Measurements from ENCODE around the gene NFIA. TPM values are rescaled to one million over a fixed set of nuclear protein-coding genes. Genes with fewer than 3 reads are reported as not detected.

Gene NFIA
- total RNA-seq, 1 donor from 2014 or later: 31.3 TPM

- Histone ChIP-seq H3K27me3 (ENCODE audit: control insufficient read depth in 3 of 3, insufficient read depth in 3 of 3, low read length in 3 of 3) (no peaks in the 10 kb centered on the region), H3K9me3 (ENCODE audit: control insufficient read depth in 3 of 3, low read length in 3 of 3) (no peaks in the 10 kb centered on the region), H3K4me3 (ENCODE audit: low read length in 3 of 3) (no peak overlapping the region), H3K9ac (ENCODE audit: low read depth in 1 of 3, low read length in 3 of 3) (no peak overlapping the region), H3K4me1 (ENCODE audit: control insufficient read depth in 3 of 3, insufficient read depth in 3 of 3, low read length in 3 of 3) (peaks cover 2 to 12% (median 9%) of the 10 kb centered on the region in 3 donors), H3K27ac (ENCODE audit: low read depth, low read length) (peak overlapping the region; percentile 2), H3K36me3 (ENCODE audit: control insufficient read depth in 3 of 3, insufficient read depth in 3 of 3, low read length in 3 of 3) (no peaks in the 10 kb centered on the region)
Observed at GRCh38 chr1:61323681-61324328, 241.4 kb downstream of the NFIA start.

- Histone ChIP-seq H3K9me3 (ENCODE audit: control insufficient read depth in 3 of 3, low read length in 3 of 3) (no peaks in the 10 kb centered on the region), H3K4me3 (ENCODE audit: low read length in 3 of 3) (no peak overlapping the region), H3K27me3 (ENCODE audit: control insufficient read depth in 3 of 3, insufficient read depth in 3 of 3, low read length in 3 of 3) (no peaks in the 10 kb centered on the region), H3K27ac (ENCODE audit: low read depth, low read length) (no peak overlapping the region), H3K4me1 (ENCODE audit: control insufficient read depth in 3 of 3, insufficient read depth in 3 of 3, low read length in 3 of 3) (no peaks in the 10 kb centered on the region), H3K9ac (ENCODE audit: low read depth in 1 of 3, low read length in 3 of 3) (no peak overlapping the region), H3K36me3 (ENCODE audit: control insufficient read depth in 3 of 3, insufficient read depth in 3 of 3, low read length in 3 of 3) (no peaks in the 10 kb centered on the region)
Observed at GRCh38 chr1:61326713-61327112, 244.4 kb downstream of the NFIA start.

GRCh38 chr1:61327436-61327835 is 245.1 kb downstream of the NFIA start:
- H3K4me1 ChIP-seq (ENCODE audit: control insufficient read depth in 3 of 3, insufficient read depth in 3 of 3, low read length in 3 of 3): no peaks in the 10 kb centered on the region
- H3K27me3 ChIP-seq (ENCODE audit: control insufficient read depth in 3 of 3, insufficient read depth in 3 of 3, low read length in 3 of 3): no peaks in the 10 kb centered on the region
- H3K36me3 ChIP-seq (ENCODE audit: control insufficient read depth in 3 of 3, insufficient read depth in 3 of 3, low read length in 3 of 3): no peaks in the 10 kb centered on the region
- H3K9me3 ChIP-seq (ENCODE audit: control insufficient read depth in 3 of 3, low read length in 3 of 3): no peaks in the 10 kb centered on the region
- no peak overlapping the region for H3K9ac ChIP-seq (ENCODE audit: low read depth in 1 of 3, low read length in 3 of 3)
- H3K4me3 ChIP-seq (ENCODE audit: low read length in 3 of 3): no peak overlapping the region
- no peak overlapping the region for H3K27ac ChIP-seq (ENCODE audit: low read depth, low read length)

- no peak overlapping the region for H3K27ac ChIP-seq (ENCODE audit: low read depth, low read length)
- H3K9ac ChIP-seq (ENCODE audit: low read depth in 1 of 3, low read length in 3 of 3): no peak overlapping the region
- H3K4me3 ChIP-seq (ENCODE audit: low read length in 3 of 3): no peak overlapping the region
- H3K4me1 ChIP-seq (ENCODE audit: control insufficient read depth in 3 of 3, insufficient read depth in 3 of 3, low read length in 3 of 3): peaks cover 0 to 4% (median under 1%) of the 10 kb centered on the region in 3 donors
- H3K36me3 ChIP-seq (ENCODE audit: control insufficient read depth in 3 of 3, insufficient read depth in 3 of 3, low read length in 3 of 3): no peaks in the 10 kb centered on the region
- H3K9me3 ChIP-seq (ENCODE audit: control insufficient read depth in 3 of 3, low read length in 3 of 3): no peaks in the 10 kb centered on the region
- H3K27me3 ChIP-seq (ENCODE audit: control insufficient read depth in 3 of 3, insufficient read depth in 3 of 3, low read length in 3 of 3): no peaks in the 10 kb centered on the region
Observed at GRCh38 chr1:61329556-61329955, 247.2 kb downstream of the NFIA start.

GRCh38 chr1:61330018-61330417 is 247.7 kb downstream of the NFIA start:
- H3K4me1 ChIP-seq (ENCODE audit: control insufficient read depth in 3 of 3, insufficient read depth in 3 of 3, low read length in 3 of 3): peaks cover 4 to 9% (median 5%) of the 10 kb centered on the region in 3 donors
- no peak overlapping the region for H3K4me3 ChIP-seq (ENCODE audit: low read length in 3 of 3)
- no peaks in the 10 kb centered on the region for H3K36me3 ChIP-seq (ENCODE audit: control insufficient read depth in 3 of 3, insufficient read depth in 3 of 3, low read length in 3 of 3)
- no peaks in the 10 kb centered on the region for H3K27me3 ChIP-seq (ENCODE audit: control insufficient read depth in 3 of 3, insufficient read depth in 3 of 3, low read length in 3 of 3)
- H3K9me3 ChIP-seq (ENCODE audit: control insufficient read depth in 3 of 3, low read length in 3 of 3): no peaks in the 10 kb centered on the region
- no peak overlapping the region for H3K27ac ChIP-seq (ENCODE audit: low read depth, low read length)
- H3K9ac ChIP-seq (ENCODE audit: low read depth in 1 of 3, low read length in 3 of 3): no peak overlapping the region

- no peaks in the 10 kb centered on the region for H3K9me3 ChIP-seq (ENCODE audit: control insufficient read depth in 3 of 3, low read length in 3 of 3)
- no peak overlapping the region for H3K4me3 ChIP-seq (ENCODE audit: low read length in 3 of 3)
- H3K36me3 ChIP-seq (ENCODE audit: control insufficient read depth in 3 of 3, insufficient read depth in 3 of 3, low read length in 3 of 3): no peaks in the 10 kb centered on the region
- H3K27me3 ChIP-seq (ENCODE audit: control insufficient read depth in 3 of 3, insufficient read depth in 3 of 3, low read length in 3 of 3): no peaks in the 10 kb centered on the region
- peaks cover 7 to 13% (median 9%) of the 10 kb centered on the region in 3 donors for H3K4me1 ChIP-seq (ENCODE audit: control insufficient read depth in 3 of 3, insufficient read depth in 3 of 3, low read length in 3 of 3)
- no peak overlapping the region for H3K27ac ChIP-seq (ENCODE audit: low read depth, low read length)
- no peak overlapping the region for H3K9ac ChIP-seq (ENCODE audit: low read depth in 1 of 3, low read length in 3 of 3)
Observed at GRCh38 chr1:61330571-61330970, 248.2 kb downstream of the NFIA start.

- Histone ChIP-seq H3K36me3 (ENCODE audit: control insufficient read depth in 3 of 3, insufficient read depth in 3 of 3, low read length in 3 of 3) (no peaks in the 10 kb centered on the region), H3K4me3 (ENCODE audit: low read length in 3 of 3) (no peak overlapping the region), H3K9ac (ENCODE audit: low read depth in 1 of 3, low read length in 3 of 3) (no peak overlapping the region), H3K4me1 (ENCODE audit: control insufficient read depth in 3 of 3, insufficient read depth in 3 of 3, low read length in 3 of 3) (peaks cover 9 to 20% (median 12%) of the 10 kb centered on the region in 3 donors), H3K27ac (ENCODE audit: low read depth, low read length) (no peak overlapping the region), H3K27me3 (ENCODE audit: control insufficient read depth in 3 of 3, insufficient read depth in 3 of 3, low read length in 3 of 3) (no peaks in the 10 kb centered on the region), H3K9me3 (ENCODE audit: control insufficient read depth in 3 of 3, low read length in 3 of 3) (no peaks in the 10 kb centered on the region)
Observed at GRCh38 chr1:61332196-61332753, 249.9 kb downstream of the NFIA start.

GRCh38 chr1:61332796-61333195 is 250.4 kb downstream of the NFIA start:
- H3K27ac ChIP-seq (ENCODE audit: low read depth, low read length): no peak overlapping the region
- H3K27me3 ChIP-seq (ENCODE audit: control insufficient read depth in 3 of 3, insufficient read depth in 3 of 3, low read length in 3 of 3): no peaks in the 10 kb centered on the region
- H3K9ac ChIP-seq (ENCODE audit: low read depth in 1 of 3, low read length in 3 of 3): no peak overlapping the region
- no peaks in the 10 kb centered on the region for H3K36me3 ChIP-seq (ENCODE audit: control insufficient read depth in 3 of 3, insufficient read depth in 3 of 3, low read length in 3 of 3)
- H3K4me1 ChIP-seq (ENCODE audit: control insufficient read depth in 3 of 3, insufficient read depth in 3 of 3, low read length in 3 of 3): peaks cover 14 to 25% (median 16%) of the 10 kb centered on the region in 3 donors
- no peaks in the 10 kb centered on the region for H3K9me3 ChIP-seq (ENCODE audit: control insufficient read depth in 3 of 3, low read length in 3 of 3)
- no peak overlapping the region for H3K4me3 ChIP-seq (ENCODE audit: low read length in 3 of 3)

GRCh38 chr1:61334718-61335589 is 252.6 kb downstream of the NFIA start:
- H3K4me3 ChIP-seq (ENCODE audit: low read length in 3 of 3): peak overlapping the region; percentile 34 to 38 (median 37)
- H3K27ac ChIP-seq (ENCODE audit: low read depth, low read length): peak overlapping the region; percentile 65
- no peaks in the 10 kb centered on the region for H3K36me3 ChIP-seq (ENCODE audit: control insufficient read depth in 3 of 3, insufficient read depth in 3 of 3, low read length in 3 of 3)

GRCh38 chr1:61337037-61337436 is 254.7 kb downstream of the NFIA start:
- H3K9ac ChIP-seq (ENCODE audit: low read depth in 1 of 3, low read length in 3 of 3): no peak overlapping the region
- no peak overlapping the region for H3K4me3 ChIP-seq (ENCODE audit: low read length in 3 of 3)

More at GRCh38 chr1:61334718-61335589, 252.6 kb downstream of the NFIA start:
- Histone ChIP-seq H3K9ac (ENCODE audit: low read depth in 1 of 3, low read length in 3 of 3) (peak overlapping the region; percentile 4 to 48 (median 34)), H3K4me1 (ENCODE audit: control insufficient read depth in 3 of 3, insufficient read depth in 3 of 3, low read length in 3 of 3) (peaks cover 23 to 28% (median 26%) of the 10 kb centered on the region in 3 donors), H3K9me3 (ENCODE audit: control insufficient read depth in 3 of 3, low read length in 3 of 3) (no peaks in the 10 kb centered on the region), H3K27me3 (ENCODE audit: control insufficient read depth in 3 of 3, insufficient read depth in 3 of 3, low read length in 3 of 3) (no peaks in the 10 kb centered on the region)

More at GRCh38 chr1:61337037-61337436, 254.7 kb downstream of the NFIA start:
- H3K27ac ChIP-seq (ENCODE audit: low read depth, low read length): peak overlapping the region; percentile 75
- H3K4me1 ChIP-seq (ENCODE audit: control insufficient read depth in 3 of 3, insufficient read depth in 3 of 3, low read length in 3 of 3): peaks cover 23 to 28% (median 26%) of the 10 kb centered on the region in 3 donors
- no peaks in the 10 kb centered on the region for H3K36me3 ChIP-seq (ENCODE audit: control insufficient read depth in 3 of 3, insufficient read depth in 3 of 3, low read length in 3 of 3)
- no peaks in the 10 kb centered on the region for H3K27me3 ChIP-seq (ENCODE audit: control insufficient read depth in 3 of 3, insufficient read depth in 3 of 3, low read length in 3 of 3)
- H3K9me3 ChIP-seq (ENCODE audit: control insufficient read depth in 3 of 3, low read length in 3 of 3): no peaks in the 10 kb centered on the region

All from skeletal muscle tissue (tissue), 4 donors.